SK-N-SH treated with all-trans-retinoic acid at 6 μM for 48 hours (cell line): ENCODE results near the gene FBXL12.

Source experiments
- ATAC-seq: fragments of 200-7000 bp; cut with Tn5 transposase; 3 replicates; pipeline ENCODE4 v1.9.1; 2020; ENCODE audit warnings: mild to moderate bottlenecking, moderate library complexity
- ARNTL ChIP-seq: fragments of 450-650 bp; formaldehyde crosslinking; IDR thresholded peaks from 2 replicates; pipeline ENCODE4 v1.5.0; 2020; ENCODE audit warnings: low read depth, mild to moderate bottlenecking, moderate library complexity, borderline replicate concordance
- BACH2 ChIP-seq: fragments of 250-450 bp; sonication (Bioruptor Pico); IDR thresholded peaks from 2 replicates; pipeline ENCODE4 v1.9.0; 2021; ENCODE audit warnings: mild to moderate bottlenecking, borderline replicate concordance
- CSDC2 ChIP-seq: fragments of 250-450 bp; sonication (Bioruptor Pico); IDR thresholded peaks from 2 replicates; pipeline ENCODE4 v1.5.0; 2020; ENCODE audit warnings: mild to moderate bottlenecking, moderate library complexity
- ESRRG ChIP-seq: fragments of 250-450 bp; sonication (Bioruptor Pico); IDR thresholded peaks from 2 replicates; pipeline ENCODE4 v1.6.1; 2021; ENCODE audit warnings: mild to moderate bottlenecking
- GLIS3 ChIP-seq: fragments of 250-450 bp; sonication (Bioruptor Pico); IDR thresholded peaks from 2 replicates; pipeline ENCODE4 v1.5.0; 2020; ENCODE audit warnings: mild to moderate bottlenecking, moderate library complexity
- OSR1 ChIP-seq: fragments of 250-450 bp; sonication (Bioruptor Pico); IDR thresholded peaks from 2 replicates; pipeline ENCODE4 v1.8.0; 2022; ENCODE audit warnings: moderate library complexity, mild to moderate bottlenecking, inconsistent platforms
- PPARA ChIP-seq: fragments of 250-450 bp; sonication (Bioruptor Pico); IDR thresholded peaks from 2 replicates; pipeline ENCODE4 v1.5.0; 2020; ENCODE audit warnings: mild to moderate bottlenecking, borderline replicate concordance
- SNAI2 ChIP-seq: fragments of 250-450 bp; sonication (Bioruptor Pico); IDR thresholded peaks from 2 replicates; pipeline ENCODE4 v1.5.0; 2020; ENCODE audit warnings: mild to moderate bottlenecking, moderate library complexity
- TCF4 ChIP-seq: fragments of 250-450 bp; sonication (Bioruptor Pico); IDR thresholded peaks from 2 replicates; pipeline ENCODE4 v1.8.0; 2021; ENCODE audit warnings: mild to moderate bottlenecking, moderate library complexity, borderline replicate concordance
- TOX ChIP-seq: fragments of 250-450 bp; sonication (Bioruptor Pico); IDR thresholded peaks from 2 replicates; pipeline ENCODE4 v1.8.0; 2021; ENCODE audit warnings: mild to moderate bottlenecking, moderate library complexity, borderline replicate concordance
- ZC3H10 ChIP-seq: fragments of 250-450 bp; sonication (Bioruptor Pico); IDR thresholded peaks from 2 replicates; pipeline ENCODE4 v1.5.1; 2021; ENCODE audit warnings: mild to moderate bottlenecking, moderate library complexity
- ZFP30 ChIP-seq: fragments of 450-650 bp; formaldehyde crosslinking; IDR thresholded peaks from 2 replicates; pipeline ENCODE4 v1.5.0; 2022; ENCODE audit warnings: mild to moderate bottlenecking, moderate library complexity
- ZNF565 ChIP-seq: fragments of 450-650 bp; formaldehyde crosslinking; conservative IDR thresholded peaks from 2 replicates; pipeline ENCODE4 v1.5.0; 2020; ENCODE audit warnings: low read depth, mild to moderate bottlenecking, moderate library complexity
- ZNF70 ChIP-seq: fragments of 450-650 bp; formaldehyde crosslinking; IDR thresholded peaks from 2 replicates; pipeline ENCODE4 v1.5.0; 2020; ENCODE audit warnings: mild to moderate bottlenecking, moderate library complexity
- ZNF8 ChIP-seq: fragments of 450-650 bp; formaldehyde crosslinking; IDR thresholded peaks from 2 replicates; pipeline ENCODE4 v1.5.0; 2020; ENCODE audit warnings: mild to moderate bottlenecking, moderate library complexity
- TF ChIP-seq, protein P1 (sequence below): fragments of 250-450 bp; sonication (Bioruptor Pico); IDR thresholded peaks from 2 replicates; pipeline ENCODE4 v1.5.1; 2020; ENCODE audit warnings: low read depth, mild to moderate bottlenecking, moderate library complexity
- TF ChIP-seq, protein P2 (sequence below): fragments of 250-450 bp; sonication (Bioruptor Pico); IDR thresholded peaks from 2 replicates; pipeline ENCODE4 v1.5.1; 2021; ENCODE audit warnings: mild to moderate bottlenecking, moderate library complexity
- TF ChIP-seq, protein P3 (sequence below): fragments of 250-450 bp; sonication (Bioruptor Pico); IDR thresholded peaks from 2 replicates; pipeline ENCODE4 v1.5.0; 2020; ENCODE audit warnings: mild to moderate bottlenecking, moderate library complexity
- TF ChIP-seq, protein P4 (sequence below): fragments of 250-450 bp; sonication (Bioruptor Pico); IDR thresholded peaks from 2 replicates; pipeline ENCODE4 v1.8.0; 2021; ENCODE audit warnings: low read depth, mild to moderate bottlenecking, moderate library complexity, borderline replicate concordance
- TF ChIP-seq, protein P5 (sequence below): fragments of 250-450 bp; sonication (Bioruptor Pico); IDR thresholded peaks from 2 replicates; pipeline ENCODE4 v1.8.0; 2020; ENCODE audit warnings: mild to moderate bottlenecking, moderate library complexity, borderline replicate concordance

The FBXL12 gene

DNA sequence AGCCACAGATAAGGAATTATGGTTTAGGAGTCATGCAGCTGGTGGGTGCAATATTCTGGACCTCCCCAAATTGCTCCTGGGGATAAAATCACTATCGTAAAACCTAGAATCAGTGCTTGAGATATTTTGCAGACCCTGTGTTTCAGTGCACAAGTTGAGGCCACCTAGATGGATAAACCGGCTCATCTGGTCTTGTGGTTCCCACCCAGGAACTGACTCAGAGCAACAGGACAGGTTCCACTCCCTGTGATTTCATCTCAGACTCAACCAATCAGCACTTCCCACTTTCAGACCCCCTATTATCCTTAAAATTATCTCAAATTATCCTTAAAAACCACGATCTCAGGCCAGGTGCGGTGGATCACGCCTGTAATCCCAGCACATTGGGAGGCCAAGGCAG lies 21.0 kb downstream of the FBXL12 start:
- ATAC-seq = no peak
- no peak for TF ChIP-seq ZNF565 (CRISPR knock-in tag)
- TF ChIP-seq, all 23 proteins: peak for 0

DNA sequence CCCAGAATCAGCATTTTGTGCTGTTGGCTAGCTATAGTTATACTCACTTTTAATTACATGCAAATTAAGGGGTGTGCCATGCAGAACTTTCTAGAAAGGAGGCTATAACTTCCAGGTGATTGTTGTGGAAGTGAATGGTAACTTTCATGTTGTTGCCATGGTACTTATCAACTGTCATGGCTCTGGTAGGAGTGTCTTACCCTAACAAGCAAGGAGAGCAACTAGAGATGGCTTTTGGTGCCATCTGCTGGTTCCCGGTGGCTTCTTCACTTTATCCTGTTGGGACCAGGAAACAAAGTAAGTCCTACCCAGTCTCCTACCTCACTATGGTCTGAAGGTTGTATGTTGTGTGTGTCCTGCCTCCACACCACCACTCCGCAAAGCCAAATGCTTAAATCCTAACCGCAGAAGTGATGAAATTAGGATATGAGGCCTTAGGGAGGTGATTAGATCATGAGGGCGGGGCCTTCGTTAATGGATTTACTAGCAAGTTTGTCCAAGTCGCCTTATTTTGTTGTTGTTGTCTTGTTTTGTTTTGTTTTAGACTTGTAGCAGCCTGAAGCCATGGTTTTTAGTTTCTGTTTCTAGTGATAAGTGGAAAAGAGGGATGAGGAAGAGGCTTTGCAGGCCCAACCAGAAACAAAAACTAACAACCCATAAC lies 22.6 kb downstream of the FBXL12 start:
- ATAC-seq = peak; percentile 67
- TF ChIP-seq SNAI2 = no peak
- no peak for TF ChIP-seq PPARA
- TF ChIP-seq CSDC2 = no peak
- TF ChIP-seq, protein P1, sequence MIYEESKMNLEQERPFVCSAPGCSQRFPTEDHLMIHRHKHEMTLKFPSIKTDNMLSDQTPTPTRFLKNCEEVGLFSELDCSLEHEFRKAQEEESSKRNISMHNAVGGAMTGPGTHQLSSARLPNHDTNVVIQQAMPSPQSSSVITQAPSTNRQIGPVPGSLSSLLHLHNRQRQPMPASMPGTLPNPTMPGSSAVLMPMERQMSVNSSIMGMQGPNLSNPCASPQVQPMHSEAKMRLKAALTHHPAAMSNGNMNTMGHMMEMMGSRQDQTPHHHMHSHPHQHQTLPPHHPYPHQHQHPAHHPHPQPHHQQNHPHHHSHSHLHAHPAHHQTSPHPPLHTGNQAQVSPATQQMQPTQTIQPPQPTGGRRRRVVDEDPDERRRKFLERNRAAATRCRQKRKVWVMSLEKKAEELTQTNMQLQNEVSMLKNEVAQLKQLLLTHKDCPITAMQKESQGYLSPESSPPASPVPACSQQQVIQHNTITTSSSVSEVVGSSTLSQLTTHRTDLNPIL (CRISPR knock-in tag) = no peak
- no peak for TF ChIP-seq ZNF565 (CRISPR knock-in tag)
- TF ChIP-seq, protein P2, sequence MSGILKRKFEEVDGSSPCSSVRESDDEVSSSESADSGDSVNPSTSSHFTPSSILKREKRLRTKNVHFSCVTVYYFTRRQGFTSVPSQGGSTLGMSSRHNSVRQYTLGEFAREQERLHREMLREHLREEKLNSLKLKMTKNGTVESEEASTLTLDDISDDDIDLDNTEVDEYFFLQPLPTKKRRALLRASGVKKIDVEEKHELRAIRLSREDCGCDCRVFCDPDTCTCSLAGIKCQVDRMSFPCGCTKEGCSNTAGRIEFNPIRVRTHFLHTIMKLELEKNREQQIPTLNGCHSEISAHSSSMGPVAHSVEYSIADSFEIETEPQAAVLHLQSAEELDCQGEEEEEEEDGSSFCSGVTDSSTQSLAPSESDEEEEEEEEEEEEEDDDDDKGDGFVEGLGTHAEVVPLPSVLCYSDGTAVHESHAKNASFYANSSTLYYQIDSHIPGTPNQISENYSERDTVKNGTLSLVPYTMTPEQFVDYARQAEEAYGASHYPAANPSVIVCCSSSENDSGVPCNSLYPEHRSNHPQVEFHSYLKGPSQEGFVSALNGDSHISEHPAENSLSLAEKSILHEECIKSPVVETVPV (CRISPR knock-in tag) = no peak
- TF ChIP-seq TCF4 = no peak
- TF ChIP-seq, protein P3, sequence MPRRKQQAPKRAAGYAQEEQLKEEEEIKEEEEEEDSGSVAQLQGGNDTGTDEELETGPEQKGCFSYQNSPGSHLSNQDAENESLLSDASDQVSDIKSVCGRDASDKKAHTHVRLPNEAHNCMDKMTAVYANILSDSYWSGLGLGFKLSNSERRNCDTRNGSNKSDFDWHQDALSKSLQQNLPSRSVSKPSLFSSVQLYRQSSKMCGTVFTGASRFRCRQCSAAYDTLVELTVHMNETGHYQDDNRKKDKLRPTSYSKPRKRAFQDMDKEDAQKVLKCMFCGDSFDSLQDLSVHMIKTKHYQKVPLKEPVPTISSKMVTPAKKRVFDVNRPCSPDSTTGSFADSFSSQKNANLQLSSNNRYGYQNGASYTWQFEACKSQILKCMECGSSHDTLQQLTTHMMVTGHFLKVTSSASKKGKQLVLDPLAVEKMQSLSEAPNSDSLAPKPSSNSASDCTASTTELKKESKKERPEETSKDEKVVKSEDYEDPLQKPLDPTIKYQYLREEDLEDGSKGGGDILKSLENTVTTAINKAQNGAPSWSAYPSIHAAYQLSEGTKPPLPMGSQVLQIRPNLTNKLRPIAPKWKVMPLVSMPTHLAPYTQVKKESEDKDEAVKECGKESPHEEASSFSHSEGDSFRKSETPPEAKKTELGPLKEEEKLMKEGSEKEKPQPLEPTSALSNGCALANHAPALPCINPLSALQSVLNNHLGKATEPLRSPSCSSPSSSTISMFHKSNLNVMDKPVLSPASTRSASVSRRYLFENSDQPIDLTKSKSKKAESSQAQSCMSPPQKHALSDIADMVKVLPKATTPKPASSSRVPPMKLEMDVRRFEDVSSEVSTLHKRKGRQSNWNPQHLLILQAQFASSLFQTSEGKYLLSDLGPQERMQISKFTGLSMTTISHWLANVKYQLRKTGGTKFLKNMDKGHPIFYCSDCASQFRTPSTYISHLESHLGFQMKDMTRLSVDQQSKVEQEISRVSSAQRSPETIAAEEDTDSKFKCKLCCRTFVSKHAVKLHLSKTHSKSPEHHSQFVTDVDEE (CRISPR knock-in tag) = no peak
- TF ChIP-seq, protein P4, sequence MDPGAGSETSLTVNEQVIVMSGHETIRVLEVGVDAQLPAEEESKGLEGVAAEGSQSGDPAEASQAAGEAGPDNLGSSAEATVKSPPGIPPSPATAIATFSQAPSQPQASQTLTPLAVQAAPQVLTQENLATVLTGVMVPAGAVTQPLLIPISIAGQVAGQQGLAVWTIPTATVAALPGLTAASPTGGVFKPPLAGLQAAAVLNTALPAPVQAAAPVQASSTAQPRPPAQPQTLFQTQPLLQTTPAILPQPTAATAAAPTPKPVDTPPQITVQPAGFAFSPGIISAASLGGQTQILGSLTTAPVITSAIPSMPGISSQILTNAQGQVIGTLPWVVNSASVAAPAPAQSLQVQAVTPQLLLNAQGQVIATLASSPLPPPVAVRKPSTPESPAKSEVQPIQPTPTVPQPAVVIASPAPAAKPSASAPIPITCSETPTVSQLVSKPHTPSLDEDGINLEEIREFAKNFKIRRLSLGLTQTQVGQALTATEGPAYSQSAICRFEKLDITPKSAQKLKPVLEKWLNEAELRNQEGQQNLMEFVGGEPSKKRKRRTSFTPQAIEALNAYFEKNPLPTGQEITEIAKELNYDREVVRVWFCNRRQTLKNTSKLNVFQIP = no peak
- TF ChIP-seq ZNF8 = no peak
- no peak for TF ChIP-seq TOX (CRISPR knock-in tag)
- TF ChIP-seq ESRRG (CRISPR knock-in tag) = no peak
- no peak for TF ChIP-seq BACH2
- TF ChIP-seq GLIS3 (CRISPR knock-in tag) = no peak
- no peak for TF ChIP-seq OSR1 (CRISPR knock-in tag)
- TF ChIP-seq ZNF70 = no peak
- TF ChIP-seq ZFP30 = no peak
- TF ChIP-seq ARNTL (CRISPR knock-in tag) = no peak
- TF ChIP-seq, all 23 proteins: peak for 0

DNA sequence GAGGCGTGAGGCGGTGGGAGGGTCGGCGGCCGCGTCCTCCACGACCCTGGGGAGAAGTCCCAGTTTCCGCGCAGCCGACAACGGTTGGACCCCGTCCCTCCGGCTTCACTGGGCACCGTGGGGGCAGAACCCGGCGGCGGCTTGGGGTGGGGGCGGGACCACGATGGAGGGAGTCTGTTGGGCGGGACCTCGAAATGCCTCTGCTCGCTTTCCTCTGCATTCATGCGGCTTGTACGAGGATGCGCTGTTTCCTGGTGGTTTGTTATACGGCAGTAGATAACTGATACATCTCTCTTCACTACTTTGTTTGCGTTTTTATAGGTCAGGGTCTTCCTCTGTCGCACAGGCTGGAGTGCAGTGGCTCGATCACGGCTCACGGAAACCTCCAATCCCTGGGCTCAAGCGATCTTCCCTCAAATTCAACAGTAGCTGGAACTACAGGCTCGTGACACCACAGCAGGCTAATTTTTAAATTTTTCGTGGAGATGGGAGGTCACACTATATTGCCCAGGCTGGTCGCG lies 25.7 kb downstream of the FBXL12 start:
- peak; percentile 23 for ATAC-seq
- no peak for TF ChIP-seq TCF4
- no peak for TF ChIP-seq ZC3H10
- TF ChIP-seq, protein P1 (CRISPR knock-in tag) = no peak
- TF ChIP-seq GLIS3 (CRISPR knock-in tag) = no peak
- TF ChIP-seq, protein P2 (CRISPR knock-in tag) = no peak
- no peak for TF ChIP-seq TOX (CRISPR knock-in tag)
- TF ChIP-seq CSDC2 = no peak
- TF ChIP-seq, protein P4 = no peak
- no peak for TF ChIP-seq ZNF565 (CRISPR knock-in tag)
- TF ChIP-seq ESRRG (CRISPR knock-in tag) = no peak
- TF ChIP-seq, protein P5, sequence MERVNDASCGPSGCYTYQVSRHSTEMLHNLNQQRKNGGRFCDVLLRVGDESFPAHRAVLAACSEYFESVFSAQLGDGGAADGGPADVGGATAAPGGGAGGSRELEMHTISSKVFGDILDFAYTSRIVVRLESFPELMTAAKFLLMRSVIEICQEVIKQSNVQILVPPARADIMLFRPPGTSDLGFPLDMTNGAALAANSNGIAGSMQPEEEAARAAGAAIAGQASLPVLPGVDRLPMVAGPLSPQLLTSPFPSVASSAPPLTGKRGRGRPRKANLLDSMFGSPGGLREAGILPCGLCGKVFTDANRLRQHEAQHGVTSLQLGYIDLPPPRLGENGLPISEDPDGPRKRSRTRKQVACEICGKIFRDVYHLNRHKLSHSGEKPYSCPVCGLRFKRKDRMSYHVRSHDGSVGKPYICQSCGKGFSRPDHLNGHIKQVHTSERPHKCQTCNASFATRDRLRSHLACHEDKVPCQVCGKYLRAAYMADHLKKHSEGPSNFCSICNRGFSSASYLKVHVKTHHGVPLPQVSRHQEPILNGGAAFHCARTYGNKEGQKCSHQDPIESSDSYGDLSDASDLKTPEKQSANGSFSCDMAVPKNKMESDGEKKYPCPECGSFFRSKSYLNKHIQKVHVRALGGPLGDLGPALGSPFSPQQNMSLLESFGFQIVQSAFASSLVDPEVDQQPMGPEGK (CRISPR knock-in tag) = no peak
